GM21619 (cell line): ENCODE results near the gene MYH9.

Experiments
- ATAC-seq: cut with Tn5 transposase; IDR thresholded peaks from one replicate; pipeline ENCODE4 v1.9.1; 2021; ENCODE audit not compliant: unreplicated experiment

Gene MYH9

DNA sequence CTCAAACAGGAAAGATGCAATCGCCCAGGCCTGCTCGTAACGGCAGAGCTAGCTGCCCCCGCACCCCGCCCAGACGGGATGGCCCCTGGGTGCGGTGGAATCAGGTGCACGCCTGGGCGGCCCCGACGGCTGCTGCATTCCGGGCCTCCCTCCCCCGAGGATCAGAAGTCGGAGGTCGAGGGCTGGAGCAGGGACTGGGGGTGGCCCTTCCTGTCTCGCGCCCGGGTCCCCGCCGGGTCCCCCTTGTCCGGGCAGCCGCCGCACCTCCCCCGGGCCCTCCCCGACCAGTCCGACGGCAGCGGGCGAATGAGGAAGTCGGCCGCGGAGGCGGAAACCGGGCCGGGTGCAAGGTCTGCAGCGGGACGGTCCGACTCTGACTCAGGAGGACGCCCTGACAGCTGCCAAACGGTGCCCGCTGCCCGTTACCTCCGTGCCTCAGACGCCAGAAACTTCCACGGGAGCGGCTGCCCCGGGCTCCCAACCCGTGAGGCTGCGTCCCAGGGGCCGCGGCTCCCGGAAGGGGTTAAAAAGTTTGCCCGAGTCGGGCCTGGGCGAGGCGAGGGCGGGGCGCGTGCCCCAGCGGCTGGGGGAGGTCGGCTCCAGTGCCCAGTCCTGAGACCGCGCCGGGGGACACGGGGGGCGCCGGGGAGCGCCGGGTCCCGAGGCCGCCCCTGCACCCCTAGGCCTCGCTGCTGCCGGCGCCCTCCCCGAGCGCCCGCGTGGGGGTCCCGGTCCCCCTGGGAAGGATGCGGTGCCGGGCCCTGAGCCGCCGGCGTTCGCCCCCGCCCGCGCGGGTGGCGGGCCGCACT is 663 bp downstream of the MYH9 start:
- peak; percentile 15 for ATAC-seq

DNA sequence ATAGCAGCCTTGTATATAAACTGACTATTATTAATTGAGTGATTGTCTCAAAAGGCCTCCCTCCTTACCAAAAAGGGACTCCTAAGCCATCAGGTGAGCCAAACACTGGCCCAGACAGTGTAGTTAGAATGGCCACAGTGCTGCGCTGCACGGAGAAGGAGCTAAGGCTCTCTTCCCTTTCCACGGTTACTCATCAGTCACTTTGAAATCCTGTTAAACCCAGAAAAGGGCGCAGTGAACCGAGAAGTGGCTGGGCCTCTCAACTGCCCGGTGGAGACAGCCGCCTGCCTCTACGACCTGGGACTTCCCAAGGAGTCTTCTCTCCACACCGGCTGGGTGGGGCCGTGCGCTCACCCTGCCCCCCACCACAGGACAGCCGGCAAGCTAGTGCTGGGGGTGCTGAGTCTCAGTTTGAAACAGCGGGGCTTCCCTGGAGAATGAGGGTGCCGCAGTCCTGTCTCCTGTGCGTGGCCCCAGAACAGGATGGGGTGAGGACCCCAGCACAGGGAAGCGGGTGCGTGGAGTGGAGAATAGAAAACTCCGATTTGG is 1.3 kb downstream of the MYH9 start:
- peak; percentile 30 for ATAC-seq

DNA sequence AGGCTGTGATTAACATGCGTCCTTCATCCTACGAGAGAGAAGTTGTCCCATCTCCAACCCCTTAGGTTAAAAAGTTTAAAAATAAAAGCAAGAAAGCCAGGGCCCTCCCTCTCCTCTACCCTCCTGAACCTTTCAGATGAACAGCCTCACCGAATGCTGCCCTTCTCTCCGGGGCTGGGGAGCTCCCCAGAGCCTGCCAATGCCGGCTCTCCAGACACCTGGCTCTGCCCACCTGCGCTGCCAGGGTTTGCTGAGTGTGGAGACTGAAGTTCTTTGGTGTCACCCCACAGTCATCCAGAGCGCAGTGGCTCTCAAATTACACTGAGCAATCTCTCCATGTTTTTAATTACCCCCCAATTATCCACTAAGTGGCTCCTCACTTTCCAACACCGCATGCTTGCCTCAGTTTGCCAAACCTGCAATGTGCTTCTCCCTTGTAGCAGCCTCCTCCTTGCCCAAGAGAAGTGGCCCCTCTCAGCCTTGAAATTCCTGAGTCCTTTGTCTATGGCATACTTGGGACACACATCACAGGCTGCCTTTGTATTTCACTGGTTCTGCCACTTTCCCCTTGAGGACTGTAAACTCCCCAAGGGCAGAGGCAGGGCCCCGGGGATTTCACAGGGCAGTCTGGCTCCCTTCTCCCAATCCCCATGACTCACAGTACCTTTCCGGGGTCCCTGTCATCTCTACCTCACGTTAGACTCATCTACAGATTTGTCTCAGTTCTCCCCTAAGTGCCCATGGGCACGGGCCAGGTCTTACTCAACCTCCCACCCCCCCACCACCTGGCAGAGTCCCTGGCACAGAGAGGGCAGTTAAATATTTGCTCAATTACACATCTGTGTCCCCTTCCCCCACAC is 2.0 kb downstream of the MYH9 start:
- ATAC-seq: no peak

DNA sequence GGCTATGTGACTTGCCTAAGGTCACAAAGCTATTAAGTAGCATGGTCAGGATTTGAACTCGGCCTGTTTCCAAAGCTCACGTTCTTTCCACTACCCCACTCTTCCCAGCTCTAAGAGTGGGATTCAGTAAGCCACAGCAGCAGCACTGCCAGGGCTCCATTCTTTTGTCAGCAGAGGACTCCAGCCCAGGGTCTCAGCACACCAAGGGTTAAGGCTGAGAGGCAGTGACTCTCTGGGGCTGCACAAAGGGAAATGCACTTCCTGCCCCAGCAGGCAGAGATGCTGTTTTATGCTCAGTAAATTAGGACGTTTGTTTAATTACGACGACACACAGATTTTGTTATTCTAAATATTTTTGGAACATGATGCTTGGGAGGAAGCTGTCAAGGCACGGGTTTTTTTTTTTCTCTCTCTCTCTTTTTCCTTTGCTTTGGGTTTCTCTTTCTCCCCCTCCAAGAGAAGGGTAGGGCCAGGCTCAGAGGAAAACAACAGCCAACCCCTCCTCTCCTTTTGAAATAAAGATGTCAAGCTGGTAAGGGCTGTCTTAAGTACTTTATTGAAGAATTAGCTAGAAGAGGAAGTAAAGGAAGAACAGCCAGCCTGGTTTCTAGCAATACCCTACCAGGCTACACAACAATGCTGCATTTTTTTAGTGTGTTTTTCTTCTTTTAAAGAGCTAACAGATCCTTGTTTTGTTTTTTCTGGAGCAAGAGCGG is 2.8 kb downstream of the MYH9 start:
- ATAC-seq: no peak

DNA sequence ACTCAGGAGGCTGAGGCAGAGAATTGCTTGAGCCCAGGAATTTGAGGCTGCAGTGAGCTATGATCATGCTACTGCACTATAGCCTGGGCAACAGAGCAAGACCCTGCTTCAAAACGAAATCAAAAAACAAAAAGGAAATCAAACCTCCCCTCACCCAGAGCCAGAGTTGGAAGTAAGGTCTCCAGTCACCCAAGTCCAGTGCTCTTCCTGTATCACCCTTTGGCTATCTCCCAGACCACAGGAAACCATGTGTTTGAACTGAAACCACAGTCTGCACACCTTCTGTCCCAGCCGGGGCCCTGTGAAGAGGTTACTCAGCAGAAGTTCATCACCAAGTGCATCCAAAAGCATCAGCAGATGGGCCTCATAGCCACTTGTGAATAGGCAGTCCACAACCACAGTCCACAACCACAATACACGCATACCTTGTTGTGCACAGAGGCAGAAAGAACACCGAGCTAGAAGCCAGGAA is 4.6 kb downstream of the MYH9 start:
- no peak for ATAC-seq

DNA sequence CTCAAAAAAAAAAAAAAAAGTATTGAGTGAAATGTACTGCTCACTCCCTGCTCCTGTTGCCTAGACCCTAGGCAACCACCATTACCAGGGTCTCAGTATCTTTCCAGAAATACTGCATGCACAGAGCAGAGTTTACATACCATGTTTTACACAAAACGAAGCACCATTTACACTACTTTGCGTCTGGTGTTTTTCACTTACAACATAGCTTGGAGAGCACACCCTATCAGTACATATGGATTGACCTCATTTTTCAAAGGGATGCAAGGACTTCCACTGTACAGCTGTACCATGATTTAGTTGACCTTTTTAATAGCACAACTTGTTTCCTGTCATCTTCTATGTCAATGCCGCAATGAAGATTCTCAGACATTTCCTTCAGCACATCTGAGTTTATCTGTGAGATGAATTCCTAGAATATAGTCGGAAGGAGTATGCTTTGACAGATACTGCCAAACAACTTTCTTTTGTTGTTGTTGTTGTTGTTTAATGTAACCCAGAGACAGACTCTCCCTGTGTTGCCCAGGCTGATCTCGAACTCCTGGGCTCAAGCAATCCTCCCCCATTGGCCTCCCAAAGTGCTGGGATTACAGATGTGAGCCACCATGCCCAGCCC is 6.1 kb downstream of the MYH9 start:
- ATAC-seq: no peak

DNA sequence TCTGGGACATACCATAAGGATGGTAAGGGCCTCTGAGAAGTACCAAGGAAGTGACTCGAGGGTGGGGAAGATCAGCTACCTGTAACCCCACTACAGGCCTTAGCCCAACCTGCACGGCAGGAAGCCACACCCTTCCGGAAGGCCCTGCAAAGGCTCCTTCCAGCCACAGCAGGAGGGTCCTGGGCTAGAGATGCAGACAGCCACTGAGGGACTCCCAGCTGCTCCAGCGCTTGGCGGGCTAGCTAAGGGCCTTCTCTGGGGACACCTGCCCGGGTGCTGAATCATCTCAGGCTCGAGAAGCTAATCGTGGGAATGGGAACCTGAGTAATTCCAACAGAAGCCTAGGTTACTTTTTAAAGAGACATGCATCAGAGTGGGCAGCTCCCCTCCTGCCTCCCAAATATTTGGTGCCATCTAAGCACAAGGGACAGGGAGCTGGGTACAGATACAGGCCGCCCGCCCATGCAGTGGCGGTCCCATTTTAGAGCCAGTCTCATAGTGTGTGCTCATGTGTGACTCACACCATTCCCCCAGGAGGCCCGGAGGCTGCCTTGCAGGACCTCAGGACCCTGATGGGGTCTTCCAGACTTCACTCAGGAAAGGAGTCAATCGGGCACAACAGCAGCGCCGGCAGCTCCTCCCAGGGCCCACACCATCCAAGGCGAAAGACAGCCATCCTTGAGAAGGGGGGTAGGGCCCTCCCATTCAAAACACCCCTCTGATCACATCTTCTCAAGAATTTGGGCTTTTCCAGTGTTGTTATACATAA is 8.0 kb downstream of the MYH9 start:
- ATAC-seq: no peak

DNA sequence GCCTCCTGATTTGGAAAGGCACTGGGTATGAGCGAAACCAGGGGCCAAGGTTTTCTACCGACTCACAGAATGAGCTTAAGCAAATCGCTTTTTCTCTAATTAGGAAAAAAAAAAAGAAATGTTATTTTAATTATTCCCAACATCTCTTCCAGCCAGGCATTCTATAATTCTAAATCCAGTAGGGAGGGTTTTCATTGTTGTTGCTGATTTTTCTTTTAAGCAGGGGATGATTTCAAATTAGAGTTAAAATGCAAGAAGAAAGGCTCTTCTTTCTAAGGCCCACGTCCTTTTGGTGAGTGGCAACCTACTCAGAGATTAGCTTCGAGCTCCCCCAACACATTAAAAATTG is 8.9 kb downstream of the MYH9 start:
- no peak for ATAC-seq

DNA sequence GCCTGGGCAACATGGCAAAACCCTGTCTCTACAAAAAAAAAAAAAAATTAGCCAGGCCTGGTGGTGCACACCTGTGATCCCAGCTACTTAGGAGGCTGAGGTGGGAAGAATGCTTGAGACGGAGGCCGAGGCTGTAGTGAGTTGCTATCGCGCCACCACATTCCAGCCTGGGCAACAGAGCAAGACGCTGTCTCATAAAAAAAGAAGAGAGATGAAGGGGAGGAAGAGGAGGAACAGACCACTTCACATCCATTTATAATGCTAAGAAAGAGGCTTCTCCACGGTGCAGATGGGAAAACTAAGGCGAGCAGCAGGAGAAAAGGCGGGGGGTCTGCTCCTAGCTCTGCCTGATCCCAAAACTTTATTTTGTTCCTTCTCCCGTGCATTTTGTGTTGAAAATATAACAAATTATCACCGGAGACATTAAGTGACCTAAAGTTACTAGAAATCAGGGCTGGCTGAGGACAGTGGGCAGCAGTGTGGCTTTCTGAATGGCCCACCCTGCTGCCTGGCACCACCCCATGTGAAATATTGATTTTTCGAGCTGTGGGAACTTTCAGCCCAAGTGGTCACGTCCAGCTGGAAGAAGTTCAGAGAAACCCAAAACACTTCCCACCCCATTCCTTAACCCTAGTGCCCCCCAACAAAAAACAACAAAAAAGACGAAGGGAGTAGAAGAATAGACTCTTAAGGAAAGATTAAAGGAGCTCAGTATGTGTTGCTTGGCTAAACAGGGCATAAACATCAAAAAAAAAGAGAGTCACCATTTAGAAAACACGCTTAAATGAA is 9.5 kb downstream of the MYH9 start:
- no peak for ATAC-seq

DNA sequence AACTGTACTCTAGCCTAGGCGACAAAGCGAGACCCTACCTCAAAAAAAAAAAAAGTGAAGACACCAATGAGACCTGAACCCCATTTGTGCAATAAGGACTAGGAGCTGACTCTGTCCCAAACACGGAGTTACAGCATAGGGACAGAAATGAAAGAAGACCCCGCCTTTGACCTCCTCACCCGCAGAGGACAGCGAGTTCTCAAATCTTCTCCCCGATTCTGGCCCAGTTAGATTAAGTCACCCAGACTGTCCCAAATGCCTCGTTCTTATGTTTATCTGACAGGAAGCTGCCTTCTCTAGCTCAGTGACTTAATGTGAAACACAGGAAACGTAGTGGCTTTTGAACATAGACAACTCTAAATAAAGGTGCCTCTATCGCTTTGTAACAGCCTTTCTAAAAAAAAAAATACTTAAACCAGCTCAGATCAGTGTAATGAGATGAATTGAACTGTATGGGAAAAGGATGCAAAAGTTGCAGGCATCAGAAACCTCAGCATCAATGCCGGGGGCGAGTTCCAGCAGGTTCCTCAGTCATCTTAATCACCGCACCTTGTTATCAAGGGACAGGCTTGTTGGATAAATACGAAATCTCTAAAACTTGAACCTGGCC is 10.6 kb downstream of the MYH9 start:
- no peak for ATAC-seq

DNA sequence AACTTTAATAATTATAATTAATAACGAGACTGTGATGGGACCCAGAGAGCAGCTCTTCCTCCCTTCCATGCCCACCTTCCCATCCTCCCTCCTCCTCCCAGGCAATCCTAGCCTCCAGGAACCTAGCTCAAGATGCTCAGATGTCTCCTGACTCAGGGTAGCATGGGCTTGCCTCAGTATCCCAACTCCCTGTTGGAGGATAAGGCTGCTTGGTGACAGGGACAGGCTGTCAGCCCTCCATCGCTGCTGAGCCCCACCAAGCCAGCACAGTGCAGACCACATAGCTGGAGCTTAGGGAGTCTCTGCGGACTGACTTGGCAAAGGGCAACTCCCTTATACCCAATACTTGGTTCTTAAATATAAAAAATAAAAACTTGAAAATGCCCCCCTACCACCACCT is 11.5 kb downstream of the MYH9 start:
- no peak for ATAC-seq

DNA sequence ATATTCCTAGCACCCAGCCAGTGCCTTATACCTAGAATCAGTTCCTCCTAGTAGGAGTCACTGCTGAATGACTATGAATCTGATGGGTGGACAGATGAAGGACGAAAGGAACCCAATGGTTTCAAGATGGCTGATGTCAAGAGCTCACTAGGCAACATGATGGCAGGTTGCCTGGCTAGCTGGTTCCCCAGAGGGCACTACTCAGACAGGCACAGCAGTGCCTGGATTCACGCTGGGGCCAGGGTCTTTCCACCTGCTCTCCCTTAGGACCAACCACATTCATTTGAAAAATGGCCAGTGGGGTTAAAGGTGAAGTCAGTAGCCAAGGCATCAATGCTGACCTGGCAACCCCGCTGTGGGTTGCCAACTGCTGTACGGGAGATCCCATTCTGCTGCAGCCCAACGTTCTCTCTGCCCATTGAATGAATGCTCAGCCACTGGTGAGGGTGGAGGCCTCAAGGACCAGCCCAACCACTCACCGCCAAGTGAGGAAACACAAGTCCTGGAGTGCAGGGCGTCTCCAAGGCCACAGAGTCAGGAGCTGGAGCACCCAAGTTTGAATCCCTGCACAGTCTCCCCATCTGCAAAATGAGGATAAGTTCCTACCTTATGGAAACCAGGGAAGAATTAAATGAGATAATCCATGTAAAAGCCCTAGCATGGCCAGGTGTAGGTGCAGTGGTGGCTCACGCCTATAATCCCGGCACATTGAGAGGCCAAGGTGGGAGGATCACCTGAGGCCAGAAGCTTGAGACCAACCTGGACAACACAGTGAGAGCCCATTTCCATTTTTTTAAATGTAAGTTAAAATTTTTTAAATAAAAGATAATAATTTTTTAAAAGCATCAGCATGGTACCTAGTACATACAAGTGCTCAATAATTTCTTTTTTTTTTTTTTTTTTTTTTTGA is 12.4 kb downstream of the MYH9 start:
- ATAC-seq: no peak

DNA sequence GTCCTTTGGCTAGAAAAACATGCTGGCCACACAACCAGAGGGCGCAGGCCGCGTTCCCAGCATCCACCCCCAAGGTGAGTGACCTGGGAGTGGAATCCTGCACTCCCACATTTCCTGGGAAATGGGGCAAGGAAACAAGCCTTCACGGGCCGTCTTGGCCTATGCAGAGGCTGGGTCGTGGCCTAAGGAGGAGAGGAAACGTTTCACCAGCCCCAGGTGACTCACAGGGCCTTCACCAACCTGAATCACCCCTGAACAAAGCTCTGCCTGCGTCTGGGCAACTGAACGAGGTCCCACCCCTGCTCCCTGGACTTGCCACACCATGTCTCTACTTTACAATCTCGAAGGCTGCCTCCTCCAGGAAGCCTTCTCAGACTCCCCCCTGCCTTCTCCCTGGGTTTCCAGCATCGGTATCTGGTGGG is 13.2 kb downstream of the MYH9 start:
- no peak for ATAC-seq

DNA sequence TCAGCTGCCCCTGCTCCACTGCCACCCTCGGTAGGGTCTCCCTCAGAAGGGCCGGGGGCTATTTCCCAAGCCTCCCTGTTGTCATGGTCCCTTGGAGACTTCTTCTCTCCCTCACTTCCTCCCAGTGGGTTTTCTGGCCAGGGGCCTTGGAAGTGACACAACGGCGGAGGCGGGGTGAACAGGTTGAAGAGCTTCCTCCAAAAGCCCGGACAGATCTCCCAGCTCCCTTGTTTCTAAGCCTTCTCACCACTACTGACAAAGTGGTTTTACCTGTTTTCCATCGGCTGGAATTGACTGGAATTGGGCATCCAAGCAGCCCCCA is 14.5 kb downstream of the MYH9 start:
- ATAC-seq: no peak

DNA sequence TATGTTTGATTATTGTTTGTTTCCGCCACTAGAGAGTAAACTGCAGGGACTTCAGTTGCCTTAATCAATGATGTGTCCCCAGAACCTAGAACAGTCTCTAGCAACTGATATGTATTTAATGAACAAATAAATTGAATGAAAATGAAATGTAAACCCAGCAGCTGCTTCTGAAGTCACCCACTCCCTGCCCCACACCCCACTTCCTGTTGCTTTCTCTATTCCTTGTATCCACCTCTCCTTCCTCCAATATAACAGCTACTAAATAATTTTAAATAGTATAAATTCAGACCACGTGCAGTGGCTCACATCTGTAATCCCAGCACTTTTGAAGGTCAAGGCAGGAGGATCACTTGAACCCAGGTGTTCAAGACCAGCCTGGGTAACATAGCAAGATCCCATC is 15.8 kb downstream of the MYH9 start:
- no peak for ATAC-seq

DNA sequence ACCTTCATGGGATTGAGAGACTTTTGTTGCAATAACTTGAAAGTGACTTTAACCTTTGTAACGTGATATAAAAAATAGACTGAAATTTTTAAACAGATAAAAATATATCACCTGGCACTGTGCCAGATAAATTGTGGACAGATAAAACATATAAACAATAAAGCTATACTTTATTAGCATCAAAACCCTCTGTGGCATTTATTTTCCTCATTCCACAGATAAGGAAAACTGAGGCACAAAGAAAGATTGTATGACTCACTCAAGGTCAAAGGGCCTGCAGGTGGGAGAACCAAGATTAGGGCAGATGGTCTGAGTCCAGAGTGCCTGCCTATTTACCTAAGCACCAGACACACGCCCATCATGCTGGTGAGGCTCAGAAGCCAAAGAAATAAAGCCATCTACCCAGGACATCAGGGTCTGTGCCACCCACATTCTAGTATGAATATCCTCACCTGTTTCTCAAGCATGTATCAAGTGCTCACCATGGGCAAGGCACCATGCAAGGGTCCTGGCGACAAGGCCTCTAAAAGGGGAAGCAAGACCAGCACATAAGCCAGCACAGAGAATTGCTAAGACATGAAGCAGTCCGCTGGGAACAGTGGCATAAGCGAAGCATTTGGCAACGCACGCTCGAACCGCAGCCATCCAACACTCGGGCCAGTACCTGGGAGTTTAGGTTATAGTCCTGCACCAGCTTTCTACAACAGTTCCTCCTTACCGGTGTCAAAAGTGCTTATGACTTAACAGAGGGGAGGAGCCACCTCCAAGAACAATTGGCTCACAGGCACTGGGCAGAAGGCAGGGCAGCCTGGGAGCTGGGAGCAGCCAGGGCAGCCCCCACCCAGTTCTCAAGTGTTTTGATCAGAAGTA is 17.6 kb downstream of the MYH9 start:
- ATAC-seq: no peak
